Prostate gland (tissue), 2 donors: Measurements from ENCODE around the gene ZNF101.

ENCODE experiments used
- CTCF ChIP-seq, 4 experiments: fragments of 200-600 bp in 2 of 4; fragments of 450-650 bp in 2 of 4; sonication (generic) in 2 of 4; IDR thresholded peaks; 1 replicate in 3 of 4; 2 replicates in 1 of 4; pipeline ENCODE4 v1.5.1; 2016 to 2019; ENCODE audit warnings: antibody characterized with exemption in 4 of 4, mild to moderate bottlenecking in 2 of 4, moderate library complexity in 2 of 4
- POLR2AphosphoS5 ChIP-seq: sonication (generic); formaldehyde crosslinking; IDR thresholded peaks from one replicate; pipeline ENCODE4 v1.6.1; 2017; ENCODE audit warnings: antibody characterized with exemption

GRCh38 chr19:19630426-19630825, 38.2 kb upstream of the ZNF101 start:
- TF ChIP-seq CTCF (IDR thresholded peaks at IDR 0.05) (no peak), POLR2AphosphoS5 (no peak)
